ENCODE results near the gene FOXM1.

DNA sequence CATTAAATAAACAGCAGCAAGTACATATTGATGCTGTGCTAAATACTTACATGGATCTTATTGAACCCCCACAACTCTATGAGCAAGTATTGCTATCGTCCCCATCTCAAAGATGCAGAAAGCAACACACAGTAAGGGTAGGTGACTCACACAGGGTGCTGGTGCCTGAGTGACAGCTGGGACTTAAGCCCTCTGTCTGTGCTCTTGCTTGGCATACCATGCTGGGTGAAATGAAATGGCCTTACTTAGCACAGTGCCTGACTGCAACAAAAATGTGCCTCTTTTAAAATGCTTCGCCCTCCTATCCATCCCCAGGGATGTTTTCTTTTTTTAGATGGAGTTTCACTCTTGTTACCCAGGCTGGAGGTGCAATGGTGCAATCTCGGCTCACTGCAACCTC, 20.9 kb downstream of the FOXM1 start:
- TF ChIP-seq EZH2 (IDR thresholded peaks at IDR 0.05) (no peak), POLR2AphosphoS5 (IDR thresholded peaks at IDR 0.05; ENCODE audit: borderline replicate concordance, low read depth, low read length) (no peak), FOXP2 (optimal IDR thresholded peaks at IDR 0.05; ENCODE audit: control extremely low read depth, extremely low read length, insufficient read depth) (no peak)

All from SK-N-MC (cell line).